Loucy (cell line): ENCODE results near the gene RCC2.

Experiments
- CTCF ChIP-seq: fragments of 200-600 bp; sonication (generic); conservative IDR thresholded peaks from 2 replicates; pipeline ENCODE4 v1.5.1; 2014; ENCODE audit warnings: mild to moderate bottlenecking, antibody characterized with exemption, low read length
- EZH2phosphoT487 ChIP-seq: fragments of 200-600 bp; IDR thresholded peaks from 2 replicates; pipeline ENCODE4 v1.6.1; 2018; ENCODE audit warnings: antibody characterized with exemption, mild to moderate bottlenecking, moderate library complexity, borderline replicate concordance

- no peak for TF ChIP-seq CTCF
- no peak for TF ChIP-seq EZH2phosphoT487
Measured at GRCh38 chr1:17441993-17442357, 2.5 kb upstream of the RCC2 start.
